ENCODE measurements around the gene FGG.

Gene FGG

GRCh38 chr4:154610582-154610981 lies 1.9 kb downstream of the FGG start:
- CTCF ChIA-PET: interaction anchor here (0.9 to 18.4 kb wide), 3 partner anchors 8 to 59 kb away, joined by 4 to 353 read pairs (median 4); partner anchors contain the start of gene FGB

GRCh38 chr4:154609532-154609931 lies 2.9 kb downstream of the FGG start:
- no peak for DNase-seq (ENCODE audit: low read depth, low spot score)
- ChIA-PET CTCF (interaction anchor here (1.4 to 18.4 kb wide), 3 partner anchors 9 to 57 kb away, joined by 4 to 353 read pairs (median 8); partner anchors contain the start of gene FGB), POLR2A (no interaction called here)
- no peak for TF ChIP-seq CTCF (IDR thresholded peaks at IDR 0.05; ENCODE audit: insufficient read depth, low read length, missing control alignments)
- no peak overlapping the region for H3K4me3 ChIP-seq (ENCODE audit: low read depth, low read length)

More at GRCh38 chr4:154610582-154610981, 1.9 kb downstream of the FGG start:
- H3K4me3 ChIP-seq (ENCODE audit: low read depth, low read length): no peak overlapping the region
- POLR2A ChIA-PET: no interaction called here
- DNase-seq (ENCODE audit: low read depth, low spot score): no peak
- TF ChIP-seq CTCF (IDR thresholded peaks at IDR 0.05; ENCODE audit: insufficient read depth, low read length, missing control alignments): no peak

GRCh38 chr4:154608361-154609252 lies 3.8 kb downstream of the FGG start:
- TF ChIP-seq CTCF (IDR thresholded peaks at IDR 0.05; ENCODE audit: insufficient read depth, low read length, missing control alignments): no peak
- no peak overlapping the region for H3K4me3 ChIP-seq (ENCODE audit: low read depth, low read length)
- ChIA-PET CTCF (interaction anchor here (1.1 to 18.4 kb wide), 5 partner anchors 10 to 57 kb away, joined by 4 to 353 read pairs (median 8); partner anchors contain the start of gene FGB), POLR2A (no interaction called here)
- no peak for DNase-seq (ENCODE audit: low read depth, low spot score)

- CTCF ChIA-PET: interaction anchor here (1.1 to 1.9 kb wide), 4 partner anchors 9 to 48 kb away, joined by 3 to 10 read pairs (median 6); no protein-coding TSS in a partner anchor
These were observed 5.4 kb downstream of the FGG start for GRCh38 chr4:154606728-154607723.

GRCh38 chr4:154604696-154605200 lies 7.7 kb downstream of the FGG start:
- TF ChIP-seq CTCF (IDR thresholded peaks at IDR 0.05; ENCODE audit: insufficient read depth, low read length, missing control alignments): no peak
- POLR2A ChIA-PET: no interaction called here
- no peak overlapping the region for H3K4me3 ChIP-seq (ENCODE audit: low read depth, low read length)
- CTCF ChIA-PET: interaction anchor here (1.0 to 1.9 kb wide), 3 partner anchors 14 to 46 kb away, joined by 3 to 6 read pairs (median 4); no protein-coding TSS in a partner anchor
- no peak for DNase-seq (ENCODE audit: low read depth, low spot score)

More at GRCh38 chr4:154606728-154607723, 5.4 kb downstream of the FGG start:
- POLR2A ChIA-PET: no interaction called here
- H3K4me3 ChIP-seq (ENCODE audit: low read depth, low read length): no peak overlapping the region
- no peak for DNase-seq (ENCODE audit: low read depth, low spot score)
- no peak for TF ChIP-seq CTCF (IDR thresholded peaks at IDR 0.05; ENCODE audit: insufficient read depth, low read length, missing control alignments)

Data from AG04449 (cell line).